AG09309 (cell line): ENCODE data around the gene CNN2.

ENCODE experiments used
- DNase-seq: peaks from one replicate; pipeline ENCODE4 v3.0.0-alpha.2; 2010; ENCODE audit warnings: low read depth
- H3K4me3 ChIP-seq: 2 replicates; pipeline ENCODE4 v1.5.1; 2011; ENCODE audit warnings: mild to moderate bottlenecking, low read depth, low read length, moderate library complexity; ENCODE audit not compliant: control insufficient read depth
- CTCF ChIP-seq: IDR thresholded peaks from 2 replicates; pipeline ENCODE4 v1.5.1; 2011; ENCODE audit warnings: mild to moderate bottlenecking, low read depth, low read length, inconsistent platforms; ENCODE audit not compliant: insufficient read depth, control insufficient read depth; ENCODE audit errors: missing control alignments

Gene CNN2

DNA sequence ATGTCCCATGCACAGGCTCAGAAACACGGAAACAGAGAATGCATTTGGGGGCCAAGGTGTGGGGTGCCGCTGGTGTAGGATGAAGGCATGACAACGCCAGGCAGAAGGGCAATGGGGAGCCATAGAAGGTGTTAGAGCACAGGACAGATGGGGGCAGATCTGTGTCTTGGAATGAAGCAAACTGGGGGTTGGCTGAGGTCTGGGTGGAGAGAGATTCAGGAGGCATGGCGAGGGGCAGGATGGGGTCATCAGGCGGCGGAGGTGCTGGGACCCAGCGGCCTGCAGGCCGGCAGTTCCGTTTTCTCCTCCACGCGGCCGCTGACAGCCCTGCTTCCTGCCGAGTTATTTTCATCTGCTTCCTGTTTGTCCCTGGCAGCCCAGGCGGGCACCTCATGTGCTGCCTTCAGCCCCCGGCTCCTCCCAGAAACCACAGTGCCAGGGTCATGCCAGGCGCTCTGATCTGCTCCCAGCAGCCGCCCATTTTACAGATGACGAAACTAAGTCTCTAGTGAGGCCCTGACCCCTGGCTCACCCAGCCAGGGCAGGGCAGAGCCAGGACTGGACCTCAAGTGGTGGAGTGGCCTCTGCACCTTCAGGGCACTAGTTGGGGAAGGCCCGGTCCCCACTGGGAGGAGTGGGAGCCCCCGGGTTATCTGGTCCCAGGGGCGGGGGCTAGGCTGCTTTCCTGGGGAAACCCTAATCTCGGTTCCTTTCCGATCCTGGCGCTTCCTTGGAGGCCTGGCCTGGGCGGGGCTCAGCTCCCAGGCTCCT, 42.8 kb downstream of the CNN2 start:
- no peak for TF ChIP-seq CTCF
- no peak for DNase-seq
- no peak overlapping the region for H3K4me3 ChIP-seq

DNA sequence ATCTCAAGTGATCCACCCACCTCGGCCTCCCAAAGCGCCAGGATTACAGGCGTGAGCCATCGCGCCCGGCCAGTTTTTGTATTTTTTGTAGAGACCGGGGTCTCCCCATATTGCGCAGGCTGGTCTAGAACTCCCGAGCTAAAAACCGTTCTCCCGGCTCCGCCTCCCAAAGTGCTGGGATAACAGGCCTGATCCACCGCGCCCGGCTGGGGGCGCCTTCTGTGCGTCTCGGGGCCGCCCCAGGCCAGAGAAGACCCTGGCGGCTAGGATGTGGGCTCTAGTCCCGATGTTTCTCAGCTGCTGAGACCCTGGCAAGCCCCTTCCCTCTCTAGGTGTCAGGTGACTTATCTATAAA, 44.1 kb downstream of the CNN2 start:
- no peak overlapping the region for H3K4me3 ChIP-seq
- DNase-seq: no peak
- TF ChIP-seq CTCF: peak; percentile 33

- no peak for DNase-seq
- H3K4me3 ChIP-seq: no peak overlapping the region; the same call in 1 of the 2 replicates
- TF ChIP-seq CTCF: no peak
Measured at GRCh38 chr19:1070931-1071791, 44.8 kb downstream of the CNN2 start.

DNA sequence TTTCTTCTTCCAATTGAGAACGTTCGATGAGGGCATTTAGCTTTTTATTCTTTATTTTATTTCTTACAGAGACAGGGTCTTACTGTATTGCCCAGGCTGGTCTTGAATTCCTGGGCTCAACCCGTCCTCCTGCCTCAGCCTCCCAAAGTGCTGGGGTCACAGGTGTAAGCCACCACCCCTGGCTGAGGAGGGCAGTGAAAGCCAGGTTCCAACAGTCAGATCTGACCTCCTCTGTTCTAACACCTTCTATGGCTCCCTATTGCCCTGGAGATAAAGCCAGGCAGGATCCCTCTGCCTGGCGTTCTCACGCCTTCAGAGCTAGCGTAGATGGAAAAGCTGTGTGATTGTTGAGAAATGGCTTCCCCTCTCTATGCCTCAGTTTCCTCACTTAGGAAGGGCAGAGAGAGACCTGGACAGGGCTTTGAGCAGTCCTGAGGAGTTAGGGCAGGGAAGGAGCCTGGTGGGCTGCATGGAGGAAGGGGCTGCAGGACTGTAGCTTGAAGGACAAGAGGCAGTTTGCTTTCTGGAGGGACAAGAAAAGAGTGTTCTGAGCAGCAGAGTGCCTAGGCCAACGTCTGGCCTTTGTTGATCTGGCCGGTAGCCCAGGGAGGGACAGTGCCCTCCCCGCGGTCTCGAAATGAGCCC, 46.1 kb downstream of the CNN2 start:
- DNase-seq: no peak
- TF ChIP-seq CTCF: no peak

DNA sequence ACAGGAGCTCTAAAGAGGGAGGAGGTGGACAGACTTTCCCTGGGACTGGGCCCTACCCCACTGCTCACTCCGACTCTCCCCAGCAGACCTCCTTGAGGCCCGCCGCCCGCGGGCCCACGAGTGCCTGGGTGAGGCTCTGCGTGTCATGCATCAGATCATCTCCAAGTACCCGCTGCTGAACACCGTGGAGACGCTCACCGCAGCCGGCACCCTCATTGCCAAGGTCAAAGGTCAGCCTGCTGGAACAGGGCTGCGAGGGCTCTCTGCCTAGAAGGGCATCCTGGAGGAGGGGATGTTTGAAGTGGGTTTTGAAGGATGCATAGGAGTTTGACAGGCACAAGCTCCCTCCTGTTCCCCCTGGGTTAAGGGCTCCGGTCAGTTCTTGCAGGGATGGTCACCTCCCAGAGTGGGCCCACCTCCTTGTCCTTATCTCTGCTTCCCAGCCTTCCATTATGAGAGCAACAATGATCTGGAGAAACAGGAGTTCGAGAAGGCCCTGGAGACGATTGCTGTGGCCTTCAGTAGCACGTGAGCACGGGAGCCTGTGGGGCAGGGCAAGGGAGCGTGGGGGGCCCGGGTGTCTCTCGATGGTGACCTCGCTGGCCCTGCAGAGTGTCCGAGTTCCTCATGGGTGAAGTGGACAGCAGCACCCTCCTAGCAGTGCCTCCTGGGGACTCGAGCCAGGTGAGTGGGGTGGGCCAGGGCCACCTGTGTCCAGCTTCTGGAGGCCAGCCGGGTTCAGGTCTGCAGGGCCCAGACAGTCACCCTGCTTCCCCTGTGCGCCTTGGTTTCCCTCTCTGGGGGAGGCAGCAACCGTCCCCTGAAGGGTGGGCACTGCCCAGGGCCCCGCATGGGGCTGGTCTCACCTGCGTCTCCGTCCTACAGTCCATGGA, 46.9 kb downstream of the CNN2 start:
- no peak overlapping the region for H3K4me3 ChIP-seq
- DNase-seq: no peak
- no peak for TF ChIP-seq CTCF

More for the DNA sequence above, 46.1 kb downstream of the CNN2 start:
- no peak overlapping the region for H3K4me3 ChIP-seq
